SK-N-SH (cell line): ENCODE data around the gene SCD5.
A peak's percentile ranks its signal among the peaks of the same experiment; 100 is the strongest.

Experiments used
- ELF1 ChIP-seq: IDR thresholded peaks from 2 replicates; pipeline ENCODE4 v1.4.0; 2012
- EP300 ChIP-seq, 2 experiments: IDR thresholded peaks; 2 replicates each; pipeline versions ENCODE4 v1.4.0 to v1.6.1; 2012; ENCODE audit warnings: borderline replicate concordance in 1 of 2, low read depth in 1 of 2, low read length in 1 of 2
- EZH2phosphoT487 ChIP-seq: fragments of 200-600 bp; sonication (generic); IDR thresholded peaks from 2 replicates; pipeline ENCODE4 v1.6.1; 2017; ENCODE audit warnings: low read depth, mixed run types, mild to moderate bottlenecking, antibody characterized with exemption, moderate library complexity, borderline replicate concordance
- GABPA ChIP-seq: IDR thresholded peaks from 2 replicates; pipeline ENCODE4 v1.4.0; 2012; ENCODE audit warnings: low read depth, mild to moderate bottlenecking
- POLR2AphosphoS5 ChIP-seq: IDR thresholded peaks from 2 replicates; pipeline ENCODE4 v1.6.1; 2012; ENCODE audit warnings: low read depth, low read length
- RAD21 ChIP-seq: IDR thresholded peaks from 2 replicates; pipeline ENCODE4 v1.6.1; 2012; ENCODE audit warnings: mild to moderate bottlenecking, low read length
- SIN3A ChIP-seq: IDR thresholded peaks from 2 replicates; pipeline ENCODE4 v1.6.1; 2012; ENCODE audit warnings: low read depth, mild to moderate bottlenecking, low read length, moderate library complexity, borderline replicate concordance
- SMC3 ChIP-seq: IDR thresholded peaks from 2 replicates; pipeline ENCODE4 v1.6.1; 2012; ENCODE audit warnings: low read depth, low read length, improper control_type of control experiment
- TF ChIP-seq, protein P1 (sequence below): fragments of 200-600 bp; sonication (generic); IDR thresholded peaks from 2 replicates; pipeline ENCODE4 v1.6.1; 2017; ENCODE audit warnings: antibody characterized with exemption, mild to moderate bottlenecking, moderate library complexity
- TF ChIP-seq, protein P2 (sequence below): IDR thresholded peaks from 2 replicates; pipeline ENCODE4 v1.4.0; 2012; ENCODE audit warnings: low read depth, borderline replicate concordance
- TF ChIP-seq, protein P3 (sequence below): IDR thresholded peaks from 2 replicates; pipeline ENCODE4 v1.6.1; 2012; ENCODE audit warnings: mild to moderate bottlenecking, low read depth, low read length, moderate library complexity
- TF ChIP-seq, protein P4 (sequence below): IDR thresholded peaks from 2 replicates; pipeline ENCODE4 v1.4.0; 2012; ENCODE audit warnings: low read depth, borderline replicate concordance

DNA sequence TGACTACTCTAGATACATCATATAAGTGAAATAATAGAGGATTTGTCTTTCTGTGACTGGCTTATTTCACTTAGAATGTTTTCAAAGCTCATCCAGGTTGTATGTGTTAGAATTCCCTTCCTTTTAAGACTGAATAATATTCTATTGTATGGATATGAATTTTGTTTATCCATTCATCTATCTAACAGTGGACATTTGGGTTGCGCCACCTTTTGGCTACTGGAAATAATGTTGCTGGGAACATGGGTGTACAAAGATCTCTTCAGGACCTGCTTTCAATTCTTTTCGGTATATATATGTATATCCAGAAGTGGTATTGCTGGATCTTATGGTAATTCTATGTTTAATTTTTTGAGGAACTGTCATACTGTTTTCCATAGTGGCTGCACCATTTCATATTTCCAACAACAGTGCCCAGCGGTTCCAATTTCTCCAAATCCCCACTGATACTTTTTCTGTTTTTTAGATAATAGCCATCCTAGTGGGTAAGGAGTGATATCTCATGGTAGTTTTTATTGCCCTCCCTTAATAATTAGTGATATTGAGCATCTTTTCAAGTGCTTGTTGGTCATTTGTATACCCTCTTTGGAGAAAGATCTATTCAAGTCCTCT is 3.4 kb upstream of the SCD5 start:
- peak; percentile 80 for TF ChIP-seq RAD21
- TF ChIP-seq GABPA: no peak
- peak; percentile 75 for TF ChIP-seq SMC3
- TF ChIP-seq, protein P1, sequence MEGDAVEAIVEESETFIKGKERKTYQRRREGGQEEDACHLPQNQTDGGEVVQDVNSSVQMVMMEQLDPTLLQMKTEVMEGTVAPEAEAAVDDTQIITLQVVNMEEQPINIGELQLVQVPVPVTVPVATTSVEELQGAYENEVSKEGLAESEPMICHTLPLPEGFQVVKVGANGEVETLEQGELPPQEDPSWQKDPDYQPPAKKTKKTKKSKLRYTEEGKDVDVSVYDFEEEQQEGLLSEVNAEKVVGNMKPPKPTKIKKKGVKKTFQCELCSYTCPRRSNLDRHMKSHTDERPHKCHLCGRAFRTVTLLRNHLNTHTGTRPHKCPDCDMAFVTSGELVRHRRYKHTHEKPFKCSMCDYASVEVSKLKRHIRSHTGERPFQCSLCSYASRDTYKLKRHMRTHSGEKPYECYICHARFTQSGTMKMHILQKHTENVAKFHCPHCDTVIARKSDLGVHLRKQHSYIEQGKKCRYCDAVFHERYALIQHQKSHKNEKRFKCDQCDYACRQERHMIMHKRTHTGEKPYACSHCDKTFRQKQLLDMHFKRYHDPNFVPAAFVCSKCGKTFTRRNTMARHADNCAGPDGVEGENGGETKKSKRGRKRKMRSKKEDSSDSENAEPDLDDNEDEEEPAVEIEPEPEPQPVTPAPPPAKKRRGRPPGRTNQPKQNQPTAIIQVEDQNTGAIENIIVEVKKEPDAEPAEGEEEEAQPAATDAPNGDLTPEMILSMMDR: peak; percentile 77
- no peak for TF ChIP-seq EP300 (IDR thresholded peaks at IDR 0.05; ENCODE audit: borderline replicate concordance in 1 of 2, low read depth in 1 of 2, low read length in 1 of 2)
- TF ChIP-seq POLR2AphosphoS5: no peak
- TF ChIP-seq ELF1: no peak
- TF ChIP-seq, protein P2, sequence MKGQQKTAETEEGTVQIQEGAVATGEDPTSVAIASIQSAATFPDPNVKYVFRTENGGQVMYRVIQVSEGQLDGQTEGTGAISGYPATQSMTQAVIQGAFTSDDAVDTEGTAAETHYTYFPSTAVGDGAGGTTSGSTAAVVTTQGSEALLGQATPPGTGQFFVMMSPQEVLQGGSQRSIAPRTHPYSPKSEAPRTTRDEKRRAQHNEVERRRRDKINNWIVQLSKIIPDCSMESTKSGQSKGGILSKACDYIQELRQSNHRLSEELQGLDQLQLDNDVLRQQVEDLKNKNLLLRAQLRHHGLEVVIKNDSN: no peak
- TF ChIP-seq, protein P3, sequence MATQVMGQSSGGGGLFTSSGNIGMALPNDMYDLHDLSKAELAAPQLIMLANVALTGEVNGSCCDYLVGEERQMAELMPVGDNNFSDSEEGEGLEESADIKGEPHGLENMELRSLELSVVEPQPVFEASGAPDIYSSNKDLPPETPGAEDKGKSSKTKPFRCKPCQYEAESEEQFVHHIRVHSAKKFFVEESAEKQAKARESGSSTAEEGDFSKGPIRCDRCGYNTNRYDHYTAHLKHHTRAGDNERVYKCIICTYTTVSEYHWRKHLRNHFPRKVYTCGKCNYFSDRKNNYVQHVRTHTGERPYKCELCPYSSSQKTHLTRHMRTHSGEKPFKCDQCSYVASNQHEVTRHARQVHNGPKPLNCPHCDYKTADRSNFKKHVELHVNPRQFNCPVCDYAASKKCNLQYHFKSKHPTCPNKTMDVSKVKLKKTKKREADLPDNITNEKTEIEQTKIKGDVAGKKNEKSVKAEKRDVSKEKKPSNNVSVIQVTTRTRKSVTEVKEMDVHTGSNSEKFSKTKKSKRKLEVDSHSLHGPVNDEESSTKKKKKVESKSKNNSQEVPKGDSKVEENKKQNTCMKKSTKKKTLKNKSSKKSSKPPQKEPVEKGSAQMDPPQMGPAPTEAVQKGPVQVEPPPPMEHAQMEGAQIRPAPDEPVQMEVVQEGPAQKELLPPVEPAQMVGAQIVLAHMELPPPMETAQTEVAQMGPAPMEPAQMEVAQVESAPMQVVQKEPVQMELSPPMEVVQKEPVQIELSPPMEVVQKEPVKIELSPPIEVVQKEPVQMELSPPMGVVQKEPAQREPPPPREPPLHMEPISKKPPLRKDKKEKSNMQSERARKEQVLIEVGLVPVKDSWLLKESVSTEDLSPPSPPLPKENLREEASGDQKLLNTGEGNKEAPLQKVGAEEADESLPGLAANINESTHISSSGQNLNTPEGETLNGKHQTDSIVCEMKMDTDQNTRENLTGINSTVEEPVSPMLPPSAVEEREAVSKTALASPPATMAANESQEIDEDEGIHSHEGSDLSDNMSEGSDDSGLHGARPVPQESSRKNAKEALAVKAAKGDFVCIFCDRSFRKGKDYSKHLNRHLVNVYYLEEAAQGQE: no peak
- TF ChIP-seq SIN3A: no peak
- TF ChIP-seq, protein P4, sequence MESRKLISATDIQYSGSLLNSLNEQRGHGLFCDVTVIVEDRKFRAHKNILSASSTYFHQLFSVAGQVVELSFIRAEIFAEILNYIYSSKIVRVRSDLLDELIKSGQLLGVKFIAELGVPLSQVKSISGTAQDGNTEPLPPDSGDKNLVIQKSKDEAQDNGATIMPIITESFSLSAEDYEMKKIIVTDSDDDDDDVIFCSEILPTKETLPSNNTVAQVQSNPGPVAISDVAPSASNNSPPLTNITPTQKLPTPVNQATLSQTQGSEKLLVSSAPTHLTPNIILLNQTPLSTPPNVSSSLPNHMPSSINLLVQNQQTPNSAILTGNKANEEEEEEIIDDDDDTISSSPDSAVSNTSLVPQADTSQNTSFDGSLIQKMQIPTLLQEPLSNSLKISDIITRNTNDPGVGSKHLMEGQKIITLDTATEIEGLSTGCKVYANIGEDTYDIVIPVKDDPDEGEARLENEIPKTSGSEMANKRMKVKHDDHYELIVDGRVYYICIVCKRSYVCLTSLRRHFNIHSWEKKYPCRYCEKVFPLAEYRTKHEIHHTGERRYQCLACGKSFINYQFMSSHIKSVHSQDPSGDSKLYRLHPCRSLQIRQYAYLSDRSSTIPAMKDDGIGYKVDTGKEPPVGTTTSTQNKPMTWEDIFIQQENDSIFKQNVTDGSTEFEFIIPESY: no peak
- TF ChIP-seq EZH2phosphoT487: no peak
